ENCODE data around the gene CENPO.

The CENPO gene

GRCh38 chr2:24768601-24769000 is 24.6 kb upstream of the CENPO start:
- TF ChIP-seq, protein P1, sequence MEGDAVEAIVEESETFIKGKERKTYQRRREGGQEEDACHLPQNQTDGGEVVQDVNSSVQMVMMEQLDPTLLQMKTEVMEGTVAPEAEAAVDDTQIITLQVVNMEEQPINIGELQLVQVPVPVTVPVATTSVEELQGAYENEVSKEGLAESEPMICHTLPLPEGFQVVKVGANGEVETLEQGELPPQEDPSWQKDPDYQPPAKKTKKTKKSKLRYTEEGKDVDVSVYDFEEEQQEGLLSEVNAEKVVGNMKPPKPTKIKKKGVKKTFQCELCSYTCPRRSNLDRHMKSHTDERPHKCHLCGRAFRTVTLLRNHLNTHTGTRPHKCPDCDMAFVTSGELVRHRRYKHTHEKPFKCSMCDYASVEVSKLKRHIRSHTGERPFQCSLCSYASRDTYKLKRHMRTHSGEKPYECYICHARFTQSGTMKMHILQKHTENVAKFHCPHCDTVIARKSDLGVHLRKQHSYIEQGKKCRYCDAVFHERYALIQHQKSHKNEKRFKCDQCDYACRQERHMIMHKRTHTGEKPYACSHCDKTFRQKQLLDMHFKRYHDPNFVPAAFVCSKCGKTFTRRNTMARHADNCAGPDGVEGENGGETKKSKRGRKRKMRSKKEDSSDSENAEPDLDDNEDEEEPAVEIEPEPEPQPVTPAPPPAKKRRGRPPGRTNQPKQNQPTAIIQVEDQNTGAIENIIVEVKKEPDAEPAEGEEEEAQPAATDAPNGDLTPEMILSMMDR (IDR thresholded peaks at IDR 0.05; ENCODE audit: low read depth, low read length) = no peak
- DNase-seq (ENCODE audit: low read depth in 2 of 2) = no peak

GRCh38 chr2:24771061-24771460 is 22.2 kb upstream of the CENPO start:
- no peak overlapping the region for H3K4me3 ChIP-seq (replicated peaks in 1 of 2; ENCODE audit: low read depth in 2 of 2, low read length in 2 of 2)
- TF ChIP-seq, protein P1 (IDR thresholded peaks at IDR 0.05; ENCODE audit: low read depth, low read length) = no peak

More at GRCh38 chr2:24768601-24769000, 24.6 kb upstream of the CENPO start:
- no peak overlapping the region for H3K4me3 ChIP-seq (replicated peaks in 1 of 2; ENCODE audit: low read depth in 2 of 2, low read length in 2 of 2)

DNA sequence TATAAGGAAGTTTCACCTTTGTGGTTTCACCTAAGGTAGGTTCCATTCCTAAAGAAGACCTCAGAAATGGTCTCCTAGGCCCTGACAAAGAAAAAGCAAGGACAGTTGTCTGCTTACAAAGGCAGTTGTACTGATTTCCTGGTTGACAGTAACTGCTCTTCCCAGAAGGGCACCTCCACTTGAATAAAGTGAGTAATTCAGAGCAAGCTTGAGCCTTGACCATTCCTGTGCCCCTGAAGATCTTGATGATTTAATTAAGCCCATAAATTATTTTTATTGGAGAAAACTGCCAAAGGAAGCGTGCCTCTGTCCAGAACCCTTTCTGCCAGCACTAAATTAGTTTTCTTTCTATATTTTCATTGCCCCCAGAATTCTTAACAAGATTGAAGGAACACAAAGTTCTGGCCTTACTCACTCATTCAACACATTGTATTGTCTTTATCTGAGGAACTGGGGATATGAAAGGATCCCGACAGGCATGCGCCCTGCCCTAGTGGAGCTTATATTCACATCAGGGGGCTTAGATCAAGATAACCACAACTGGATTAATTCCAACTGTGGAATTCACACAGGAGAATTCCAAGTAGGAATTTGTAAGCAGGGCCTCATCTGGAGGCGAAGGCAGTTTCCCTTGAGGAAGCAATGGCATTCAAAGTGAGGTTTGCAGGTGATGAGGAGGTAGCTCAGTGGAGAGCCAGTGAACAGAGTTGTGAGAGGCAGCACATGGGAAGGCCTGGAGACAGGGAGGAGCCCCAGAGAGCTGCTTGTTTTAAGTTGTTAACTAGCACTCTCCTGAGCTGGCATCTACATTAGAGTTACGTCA is 21.2 kb upstream of the CENPO start:
- TF ChIP-seq, protein P1 (IDR thresholded peaks at IDR 0.05; ENCODE audit: low read depth, low read length) = no peak
- DNase-seq (ENCODE audit: low read depth in 2 of 2) = no peak
- no peak overlapping the region for H3K4me3 ChIP-seq (replicated peaks in 1 of 2; ENCODE audit: low read depth in 2 of 2, low read length in 2 of 2)

More at GRCh38 chr2:24771061-24771460, 22.2 kb upstream of the CENPO start:
- no peak for DNase-seq (ENCODE audit: low read depth in 2 of 2)

- no peak overlapping the region for H3K4me3 ChIP-seq (replicated peaks in 1 of 2; ENCODE audit: low read depth in 2 of 2, low read length in 2 of 2)
- no peak for DNase-seq (ENCODE audit: low read depth in 2 of 2)
- TF ChIP-seq, protein P1 (IDR thresholded peaks at IDR 0.05; ENCODE audit: low read depth, low read length) = no peak
These were observed 18.9 kb upstream of the CENPO start for GRCh38 chr2:24774373-24774772.

- TF ChIP-seq, protein P1 (IDR thresholded peaks at IDR 0.05; ENCODE audit: low read depth, low read length) = no peak
- H3K4me3 ChIP-seq (replicated peaks in 1 of 2; ENCODE audit: low read depth in 2 of 2, low read length in 2 of 2) = no peak overlapping the region
- DNase-seq (ENCODE audit: low read depth in 2 of 2) = no peak
These were observed 14.1 kb upstream of the CENPO start for GRCh38 chr2:24779116-24779515.

DNA sequence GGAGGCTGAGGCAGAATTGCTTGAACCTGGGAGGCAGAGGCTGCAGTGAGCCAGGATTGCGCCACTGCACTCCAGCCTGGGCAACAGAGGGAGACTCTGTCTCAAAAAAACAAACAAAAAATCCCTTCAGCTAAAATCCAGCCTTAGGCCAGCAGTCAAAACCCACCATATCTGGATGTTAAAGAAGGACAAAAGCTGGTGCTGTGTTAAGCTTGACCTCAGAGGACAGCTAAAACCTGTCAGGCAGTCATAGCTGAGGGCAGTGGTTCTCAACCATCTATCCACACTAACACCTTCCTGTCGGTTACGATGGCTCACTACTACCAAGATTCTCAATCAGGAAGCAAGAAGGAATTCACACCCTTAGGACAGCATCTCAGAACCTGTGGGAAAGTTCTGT is 9.6 kb upstream of the CENPO start:
- no peak overlapping the region for H3K4me3 ChIP-seq (replicated peaks in 1 of 2; ENCODE audit: low read depth in 2 of 2, low read length in 2 of 2)
- TF ChIP-seq, protein P1 (IDR thresholded peaks at IDR 0.05; ENCODE audit: low read depth, low read length) = no peak
- DNase-seq (ENCODE audit: low read depth in 2 of 2) = no peak

Data from cardiac fibroblast (primary cell).